SK-N-SH (cell line): ENCODE measurements around the gene C13orf46. TPM values are rescaled to one million over a fixed set of nuclear protein-coding genes. Genes with fewer than 3 reads are reported as not detected.

Source experiments
- CTCF ChIA-PET: fragments of 300-600, 350-600 bp; formaldehyde crosslinking; extraction: SDS; loops from one replicate; lab custom pipeline; 2021; lab: Yijun Ruan, JAX
- POLR2A ChIA-PET: fragments of 350-600 bp; sonication (Branson Sonifier 250); formaldehyde crosslinking; extraction: SDS; loops from one replicate; lab custom pipeline; 2020; ENCODE audit warnings: antibody characterized with exemption, inconsistent platforms; lab: Yijun Ruan, JAX
- DNase-seq: peaks from one replicate; pipeline ENCODE4 v3.0.0; 2012
- H2AFZ ChIP-seq: fragments of 200-600 bp; sonication (generic); 2 replicates; pipeline ENCODE4 v1.8.1; 2016; ENCODE audit warnings: antibody characterized with exemption, mild to moderate bottlenecking, low read depth
- H3F3A ChIP-seq: fragments of 200-600 bp; sonication (generic); replicated peaks from 2 replicates; pipeline ENCODE3; 2016; ENCODE audit warnings: antibody characterized with exemption, mild to moderate bottlenecking; ENCODE audit not compliant: insufficient read depth
- H3K27ac ChIP-seq, 2 experiments: fragments of 200-500 bp in 1 of 2; fragments of 200-600 bp in 1 of 2; sonication (Bioruptor generic) in 1 of 2; sonication (generic), shearing (Covaris generic) in 1 of 2; 2 replicates each; pipeline versions ENCODE4 v1.5.1 to v1.6.1; 2014 to 2016; ENCODE audit warnings: low read depth in 2 of 2, inconsistent platforms in 1 of 2, low read length in 1 of 2, mild to moderate bottlenecking in 1 of 2, mixed read lengths in 1 of 2
- H3K27me3 ChIP-seq: fragments of 200-600 bp; sonication (generic), shearing (Covaris generic); 2 replicates; pipeline ENCODE4 v1.6.1; 2016; ENCODE audit warnings: mixed run types; ENCODE audit not compliant: insufficient read depth
- H3K36me3 ChIP-seq, 2 experiments: fragments of 200-500 bp in 1 of 2; fragments of 200-600 bp in 1 of 2; sonication (Bioruptor generic) in 1 of 2; sonication (generic) in 1 of 2; replicated peaks in 1 of 2; 2 replicates each; pipeline versions ENCODE3 to v1.5.1; 2014 to 2016; ENCODE audit warnings: low read length in 1 of 2, mild to moderate bottlenecking in 1 of 2; ENCODE audit not compliant: insufficient read depth in 2 of 2, control insufficient read depth in 1 of 2
- H3K4me1 ChIP-seq, 2 experiments: fragments of 200-500 bp in 1 of 2; fragments of 200-600 bp in 1 of 2; sonication (Bioruptor generic) in 1 of 2; sonication (generic), shearing (Covaris generic) in 1 of 2; 2 replicates each; pipeline versions ENCODE4 v1.5.1 to v1.6.1; 2014 to 2016; ENCODE audit warnings: low read depth in 1 of 2, low read length in 1 of 2, mixed run types in 1 of 2; ENCODE audit not compliant: insufficient read depth in 2 of 2, control insufficient read depth in 1 of 2
- H3K4me2 ChIP-seq: fragments of 200-600 bp; sonication (generic), shearing (Covaris generic); 2 replicates; pipeline ENCODE4 v1.6.1; 2017; ENCODE audit warnings: mixed run types
- H3K4me3 ChIP-seq, 2 experiments: fragments of 200-500 bp in 1 of 2; fragments of 200-600 bp in 1 of 2; sonication (Bioruptor generic) in 1 of 2; sonication (generic), shearing (Covaris generic) in 1 of 2; 2 replicates each; pipeline versions ENCODE4 v1.5.1 to v1.8.1; 2014 to 2016; ENCODE audit warnings: low read depth in 2 of 2, inconsistent platforms in 1 of 2, low read length in 1 of 2, mild to moderate bottlenecking in 1 of 2, mixed read lengths in 1 of 2, moderate library complexity in 1 of 2
- H3K79me2 ChIP-seq: fragments of 200-600 bp; sonication (generic); 2 replicates; pipeline ENCODE4 v1.8.1; 2017; ENCODE audit warnings: mild to moderate bottlenecking; ENCODE audit not compliant: insufficient read depth
- H3K9ac ChIP-seq: fragments of 200-600 bp; sonication (generic); 2 replicates; pipeline ENCODE4 v1.6.1; 2017; ENCODE audit warnings: mixed run types
- H3K9me2 ChIP-seq: fragments of 200-600 bp; sonication (generic); 2 replicates; pipeline ENCODE4 v1.6.1; 2017; ENCODE audit warnings: mixed run types
- H3K9me3 ChIP-seq: fragments of 200-600 bp; sonication (generic); 2 replicates; pipeline ENCODE4 v1.6.1; 2017; ENCODE audit warnings: mixed run types, mild to moderate bottlenecking, moderate library complexity
- H4K20me1 ChIP-seq: fragments of 200-600 bp; sonication (generic); 2 replicates; pipeline ENCODE4 v1.6.1; 2017; ENCODE audit warnings: mild to moderate bottlenecking, mixed run types; ENCODE audit not compliant: insufficient read depth
- CHD2 ChIP-seq: fragments of 150-350 bp; IDR thresholded peaks from 2 replicates; pipeline ENCODE4 v1.6.1; 2018; ENCODE audit warnings: low read length; ENCODE audit not compliant: partially characterized antibody
- CTCF ChIP-seq: fragments of 200-600 bp; sonication (generic); IDR thresholded peaks from 2 replicates; pipeline ENCODE4 v1.6.1; 2017; ENCODE audit warnings: antibody characterized with exemption, mild to moderate bottlenecking, moderate library complexity
- EP300 ChIP-seq, 2 experiments: IDR thresholded peaks; 2 replicates each; pipeline versions ENCODE4 v1.4.0 to v1.6.1; 2012; ENCODE audit warnings: borderline replicate concordance in 1 of 2, low read depth in 1 of 2, low read length in 1 of 2
- EZH2phosphoT487 ChIP-seq: fragments of 200-600 bp; sonication (generic); IDR thresholded peaks from 2 replicates; pipeline ENCODE4 v1.6.1; 2017; ENCODE audit warnings: low read depth, mixed run types, mild to moderate bottlenecking, antibody characterized with exemption, moderate library complexity, borderline replicate concordance
- FOSL2 ChIP-seq: IDR thresholded peaks from 2 replicates; pipeline ENCODE4 v1.4.0; 2012; ENCODE audit warnings: low read depth, mild to moderate bottlenecking, moderate library complexity, borderline replicate concordance
- FOXJ3 ChIP-seq: sonication (generic); formaldehyde crosslinking; IDR thresholded peaks from 2 replicates; pipeline ENCODE4 v1.5.1; 2020; ENCODE audit warnings: mild to moderate bottlenecking, missing genetic modification reagents
- GABPA ChIP-seq: IDR thresholded peaks from 2 replicates; pipeline ENCODE4 v1.4.0; 2012; ENCODE audit warnings: low read depth, mild to moderate bottlenecking
- GATA2 ChIP-seq: sonication (generic); formaldehyde crosslinking; IDR thresholded peaks from 2 replicates; pipeline ENCODE4 v1.5.0; 2020; ENCODE audit warnings: mild to moderate bottlenecking, missing genetic modification reagents
- MEF2A ChIP-seq: IDR thresholded peaks from 2 replicates; pipeline ENCODE4 v1.4.0; 2012; ENCODE audit warnings: low read depth, borderline replicate concordance
- NFIC ChIP-seq: IDR thresholded peaks from 2 replicates; pipeline ENCODE4 v1.4.0; 2012; ENCODE audit warnings: borderline replicate concordance
- RCOR1 ChIP-seq: fragments of 150-350 bp; IDR thresholded peaks from 2 replicates; pipeline ENCODE4 v1.6.1; 2017; ENCODE audit warnings: antibody characterized with exemption, low read length
- RXRA ChIP-seq: IDR thresholded peaks from 2 replicates; pipeline ENCODE4 v1.4.0; 2012; ENCODE audit warnings: low read depth, mild to moderate bottlenecking, borderline replicate concordance
- SMC3 ChIP-seq: IDR thresholded peaks from 2 replicates; pipeline ENCODE4 v1.6.1; 2012; ENCODE audit warnings: low read depth, low read length, improper control_type of control experiment
- USF2 ChIP-seq: fragments of 150-350 bp; IDR thresholded peaks from 2 replicates; pipeline ENCODE4 v1.6.1; 2017; ENCODE audit warnings: antibody characterized with exemption, low read length, low read depth, borderline replicate concordance
- ZBTB33 ChIP-seq: IDR thresholded peaks from 2 replicates; pipeline ENCODE4 v1.4.0; 2012; ENCODE audit warnings: low read depth, borderline replicate concordance
- WGBS: methylation state at CpG from one replicate; pipeline ENCODE4 v1.1.6; 2017; ENCODE audit warnings: low lambda C conversion rate; 5-methylcytosine and 5-hydroxymethylcytosine counted together
- polyA plus RNA-seq, 3 experiments: library from polyadenylated mRNA; depleted of rRNA; stranded (reverse); fragments of >200 nt; gene quantifications; 2 replicates each; pipeline ENCODE4 v1.2.3, GENCODE V29; 2012

Gene C13orf46
- polyA plus RNA-seq, 1 of the 3 experiments (the other 2 are of a cell fraction), result 1.7 TPM

GRCh38 chr13:114011226-114011625 lies 37.4 kb upstream of the C13orf46 start:
- Histone ChIP-seq H3K4me3 (no peak overlapping the region), H3K27me3 (no peaks in the 10 kb centered on the region), H3K9ac (no peak overlapping the region), H3K4me1 (no peaks in the 10 kb centered on the region), H3K9me3 (no peaks in the 10 kb centered on the region), H3K36me3 (peaks cover 13 to 30% of the 10 kb centered on the region in 2 experiments), H3K27ac (no peak overlapping the region), H3K4me2 (no peak overlapping the region), H3K9me2 (no peaks in the 10 kb centered on the region), H2AFZ (no peak overlapping the region), H3K79me2 (no peaks in the 10 kb centered on the region), H3F3A (no peaks in the 10 kb centered on the region), H4K20me1 (no peaks in the 10 kb centered on the region)
- ChIA-PET CTCF (no interaction called here), POLR2A (no interaction called here)
- 92% methylated on average over 4 of the region's 19 CpGs for WGBS
- TF ChIP-seq NFIC (no peak), GATA2 (no peak), MEF2A (no peak), ZBTB33 (no peak), CHD2 (no peak), GABPA (no peak), FOSL2 (no peak), CTCF (no peak), EZH2phosphoT487 (no peak), SMC3 (no peak), USF2 (no peak), RCOR1 (no peak), FOXJ3 (CRISPR knock-in tag) (no peak), EP300 (IDR thresholded peaks at IDR 0.05; ENCODE audit: borderline replicate concordance in 1 of 2, low read depth in 1 of 2, low read length in 1 of 2) (no peak), RXRA (no peak)
- no peak for DNase-seq
